PFSK-1 (cell line): Measurements from ENCODE around the gene SLIT2.
A peak's percentile ranks its signal among the peaks of the same experiment; 100 is the strongest.

Experiments
- FOXP2 ChIP-seq: optimal IDR thresholded peaks from 2 replicates; pipeline ENCODE3; 2011; ENCODE audit warnings: borderline replicate concordance, control low read depth, inconsistent platforms; ENCODE audit not compliant: insufficient read depth; ENCODE audit errors: extremely low read length, extremely low read depth
- POLR2AphosphoS5 ChIP-seq: IDR thresholded peaks from 2 replicates; pipeline ENCODE4 v1.6.1; 2012; ENCODE audit warnings: low read depth, mild to moderate bottlenecking, control low read depth, low read length, moderate library complexity
- REST ChIP-seq, 2 experiments: IDR thresholded peaks; 2 replicates each; pipeline versions ENCODE4 v1.6.1 to v1.8.0; 2011 to 2012; ENCODE audit warnings: low read depth in 2 of 2, low read length in 2 of 2, control low read depth in 1 of 2, inconsistent platforms in 1 of 2, mild to moderate bottlenecking in 1 of 2, moderate library complexity in 1 of 2; ENCODE audit not compliant: insufficient read depth in 1 of 2
- SIN3A ChIP-seq: IDR thresholded peaks from 2 replicates; pipeline ENCODE4 v1.6.1; 2012; ENCODE audit warnings: mild to moderate bottlenecking, low read length, moderate library complexity, borderline replicate concordance; ENCODE audit not compliant: insufficient read depth
- TAF1 ChIP-seq: IDR thresholded peaks from 2 replicates; pipeline ENCODE4 v1.6.1; 2012; ENCODE audit warnings: low read length, control low read depth, borderline replicate concordance; ENCODE audit not compliant: insufficient read depth

SLIT2 gene

GRCh38 chr4:20252656-20253282 lies 1.1 kb downstream of the SLIT2 start:
- TF ChIP-seq SIN3A (0 out of 2 replicates have a peak, but pooled peaks have one; percentile 17), TAF1 (0 out of 2 replicates have a peak, but pooled peaks have one; percentile 48), REST (IDR thresholded peaks at IDR 0.05; ENCODE audit: insufficient read depth in 1 of 2, low read depth in 2 of 2, low read length in 2 of 2) (no peak), FOXP2 (no peak), POLR2AphosphoS5 (peak; percentile 70; the same call in 1 of the 2 replicates)

- TF ChIP-seq SIN3A (no peak), TAF1 (no peak), FOXP2 (no peak), REST (IDR thresholded peaks at IDR 0.05; ENCODE audit: insufficient read depth in 1 of 2, low read depth in 2 of 2, low read length in 2 of 2) (no peak), POLR2AphosphoS5 (no peak)
Observed at GRCh38 chr4:20253283-20253734, 1.6 kb downstream of the SLIT2 start.

GRCh38 chr4:20253735-20254409 lies 2.2 kb downstream of the SLIT2 start:
- TF ChIP-seq POLR2AphosphoS5 (no peak), TAF1 (no peak), SIN3A (no peak)

GRCh38 chr4:20254511-20255250 lies 3.0 kb downstream of the SLIT2 start:
- no peak for TF ChIP-seq TAF1
- no peak for TF ChIP-seq SIN3A
- TF ChIP-seq POLR2AphosphoS5 = no peak
- no peak for TF ChIP-seq REST (IDR thresholded peaks at IDR 0.05; ENCODE audit: insufficient read depth in 1 of 2, low read depth in 2 of 2, low read length in 2 of 2)
- TF ChIP-seq FOXP2 = no peak

- TF ChIP-seq FOXP2 = no peak
- TF ChIP-seq TAF1 = no peak
- TF ChIP-seq POLR2AphosphoS5 = no peak
- TF ChIP-seq SIN3A = no peak
- no peak for TF ChIP-seq REST (IDR thresholded peaks at IDR 0.05; ENCODE audit: insufficient read depth in 1 of 2, low read depth in 2 of 2, low read length in 2 of 2)
Observed at GRCh38 chr4:20255251-20255586, 3.5 kb downstream of the SLIT2 start.
